Measurements from ENCODE around the gene KRTAP4-7.

DNA sequence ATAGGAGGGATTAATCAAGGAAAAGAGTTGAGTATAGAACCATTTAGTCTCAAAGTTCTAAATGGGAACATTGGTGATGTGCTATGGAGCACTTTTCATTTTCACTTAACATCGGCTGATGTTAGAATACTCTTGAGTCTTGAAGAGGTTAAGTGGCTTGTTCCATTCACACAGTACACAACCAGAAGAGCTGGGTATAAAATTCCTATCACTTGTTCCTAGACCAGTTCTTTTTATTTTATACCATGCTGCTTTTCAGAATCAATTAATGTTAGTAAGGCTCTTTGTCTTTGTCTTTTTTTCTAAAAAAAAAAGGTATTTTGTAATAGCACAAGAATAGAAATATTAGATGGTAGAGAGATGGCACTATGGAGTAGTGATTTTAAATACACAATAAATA is 41.0 kb upstream of the KRTAP4-7 start:
- TF ChIP-seq EZH2 (IDR thresholded peaks at IDR 0.05) (no peak), POLR2AphosphoS5 (IDR thresholded peaks at IDR 0.05; ENCODE audit: borderline replicate concordance, low read depth, low read length) (no peak)
